GM12878 (cell line): ENCODE results near the gene RNF181. TPM values are rescaled to one million over a fixed set of nuclear protein-coding genes. Genes with fewer than 3 reads are reported as not detected.

Source experiments
- ATAC-seq: fragments of 200-7000 bp; cut with Tn5 transposase; 3 replicates; pipeline ENCODE4 v1.9.1; 2020; ENCODE audit warnings: mild to moderate bottlenecking, moderate library complexity
- BruUV-seq: library from RNA; stranded (reverse); fragments of 400-500 nt; replicated peaks from 2 replicates; lab custom pipeline; 2021; lab: Mats Ljungman, UMichigan
- CTCF ChIA-PET: fragments of 300-600 bp; sonication (Branson Sonifier 250); formaldehyde crosslinking; extraction: SDS; loops from one replicate; lab custom pipeline; 2021; ENCODE audit warnings: inconsistent platforms; lab: Yijun Ruan, JAX
- POLR2A ChIA-PET: fragments of 350-600 bp; formaldehyde crosslinking; extraction: SDS; loops from one replicate; lab custom pipeline; 2021; ENCODE audit warnings: inconsistent platforms; lab: Charles Lee
- RAD21 ChIA-PET: fragments of 300-600 bp; sonication (Branson Sonifier 250); formaldehyde crosslinking; loops from one replicate; lab custom pipeline; 2023; ENCODE audit warnings: antibody characterized with exemption; ENCODE audit not compliant: unreplicated experiment; lab: Charles Lee
- SMC1A ChIA-PET: fragments of 300-600 bp; sonication (Branson Sonifier 250); formaldehyde crosslinking; loops from one replicate; lab custom pipeline; 2023; ENCODE audit not compliant: unreplicated experiment, uncharacterized antibody; lab: Charles Lee
- DNase-seq: peaks from one replicate; pipeline ENCODE4 v3.0.0-alpha.2; 2011; ENCODE audit warnings: low read depth, low spot score
- FAIRE-seq: peaks from 3 replicates; lab custom pipeline; 2011; peaks lifted over from hg19 to GRCh38; lab: Jason Lieb, UNC
- H2AFZ ChIP-seq: 2 replicates; pipeline ENCODE4 v1.6.0; 2011; ENCODE audit warnings: low read depth, low read length, control low read depth; ENCODE audit not compliant: control insufficient read depth
- H3K27ac ChIP-seq: 2 replicates; pipeline ENCODE4 v1.5.1; 2011; ENCODE audit warnings: control low read depth; ENCODE audit not compliant: control insufficient read depth, insufficient read depth
- H3K27me3 ChIP-seq, 2 experiments: replicated peaks in 1 of 2; 2 replicates each; pipeline versions ENCODE4 v1.6.0 to v1.6.1; 2011; ENCODE audit warnings: low read length in 1 of 2; ENCODE audit not compliant: control insufficient read depth in 2 of 2, insufficient read depth in 2 of 2
- H3K36me3 ChIP-seq, 2 experiments: 2 replicates each; pipeline ENCODE4 v1.5.1; 2011; ENCODE audit warnings: low read length in 1 of 2; ENCODE audit not compliant: control insufficient read depth in 2 of 2, insufficient read depth in 2 of 2
- H3K4me1 ChIP-seq: 2 replicates; pipeline ENCODE4 v1.6.1; 2011; ENCODE audit warnings: mild to moderate bottlenecking, low read length, moderate library complexity, mixed read lengths; ENCODE audit not compliant: control insufficient read depth, insufficient read depth
- H3K4me2 ChIP-seq: 2 replicates; pipeline ENCODE4 v1.6.0; 2011; ENCODE audit warnings: control low read depth; ENCODE audit not compliant: control insufficient read depth, insufficient read depth
- H3K4me3 ChIP-seq: fragments of 200-600 bp; sonication (generic); 2 replicates; pipeline ENCODE4 v1.5.1; 2016
- H3K79me2 ChIP-seq: 2 replicates; pipeline ENCODE4 v1.6.0; 2011; ENCODE audit warnings: low read length; ENCODE audit not compliant: control insufficient read depth, insufficient read depth
- H3K9ac ChIP-seq: 2 replicates; pipeline ENCODE4 v1.8.0; 2011; ENCODE audit warnings: low read length, control low read depth, mixed read lengths; ENCODE audit not compliant: control insufficient read depth, insufficient read depth
- H3K9me3 ChIP-seq: replicated peaks from 3 replicates; pipeline ENCODE4 v1.5.1; 2011; ENCODE audit warnings: mild to moderate bottlenecking, low read length; ENCODE audit not compliant: control insufficient read depth, insufficient read depth
- H4K20me1 ChIP-seq: 2 replicates; pipeline ENCODE4 v1.6.0; 2011; ENCODE audit not compliant: control insufficient read depth, insufficient read depth
- BMI1 ChIP-seq: fragments of 450-650 bp; IDR thresholded peaks from 2 replicates; pipeline ENCODE4 v1.6.1; 2016; ENCODE audit warnings: mild to moderate bottlenecking, moderate library complexity, borderline replicate concordance
- CBFB ChIP-seq: IDR thresholded peaks from 2 replicates; pipeline ENCODE4 v1.6.1; 2016; ENCODE audit warnings: antibody characterized with exemption, low read depth
- EED ChIP-seq: sonication (generic); IDR thresholded peaks from 2 replicates; pipeline ENCODE4 v1.6.1; 2016; ENCODE audit warnings: antibody characterized with exemption, low read depth
- ETV6 ChIP-seq, 2 experiments: fragments of 450-650 bp in 1 of 2; IDR thresholded peaks in 1 of 2; conservative IDR thresholded peaks in 1 of 2; 2 replicates each; pipeline ENCODE4 v1.6.1; 2014; ENCODE audit warnings: antibody characterized with exemption in 1 of 2, borderline replicate concordance in 1 of 2, low read depth in 1 of 2, mild to moderate bottlenecking in 1 of 2, moderate library complexity in 1 of 2
- FOXK2 ChIP-seq: fragments of 450-650 bp; IDR thresholded peaks from 2 replicates; pipeline ENCODE4 v1.6.1; 2017; ENCODE audit warnings: mild to moderate bottlenecking, moderate library complexity
- IRF4 ChIP-seq: IDR thresholded peaks from 2 replicates; pipeline ENCODE4 v1.6.1; 2011; ENCODE audit warnings: low read depth, low read length
- JUNB ChIP-seq: IDR thresholded peaks from 2 replicates; pipeline ENCODE4 v1.6.1; 2016; ENCODE audit warnings: antibody characterized with exemption, mild to moderate bottlenecking
- LARP7 ChIP-seq: fragments of 450-650 bp; IDR thresholded peaks from 2 replicates; pipeline ENCODE4 v1.6.1; 2017; ENCODE audit warnings: mild to moderate bottlenecking
- MEF2B ChIP-seq: fragments of 450-650 bp; IDR thresholded peaks from 2 replicates; pipeline ENCODE4 v1.6.1; 2018; ENCODE audit warnings: mild to moderate bottlenecking, moderate library complexity; ENCODE audit not compliant: partially characterized antibody, poor library complexity, severe bottlenecking
- NFYA ChIP-seq: IDR thresholded peaks from 2 replicates; pipeline ENCODE4 v1.6.1; 2011; ENCODE audit warnings: low read depth, mild to moderate bottlenecking, low read length, improper control_type of control experiment, borderline replicate concordance
- SPI1 ChIP-seq: IDR thresholded peaks from 2 replicates; pipeline ENCODE4 v1.6.1; 2011; ENCODE audit warnings: low read depth, mild to moderate bottlenecking, low read length, moderate library complexity, borderline replicate concordance; ENCODE audit not compliant: insufficient read depth
- WGBS: methylation state at CpG from one replicate; pipeline ENCODE4 v1.1.6; 2016; ENCODE audit warnings: low lambda C conversion rate; ENCODE audit not compliant: insufficient replicate concordance, insufficient coverage; ENCODE audit errors: missing lambda C conversion rate; 5-methylcytosine and 5-hydroxymethylcytosine counted together
- in situ Hi-C: fragments of 300-500 bp; cut with MboI; formaldehyde crosslinking; loops from 9 replicates; pipeline ENCODE4 v1.14.3; 2018; ENCODE audit warnings: mixed read lengths
- intact Hi-C: fragments of 100-400 bp; cut with micrococcal nuclease; formaldehyde crosslinking; loops from one replicate; pipeline ENCODE4 v1.14.2; 2022; ENCODE audit not compliant: unreplicated experiment
- polyA plus RNA-seq, 11 experiments: library from polyadenylated mRNA; depleted of rRNA in 4 of 11; unstranded in 6 of 11; stranded (reverse) in 5 of 11; fragments of >200 nt; fragmentation: Nextera tagmentation in 4 of 11; fragmentation: Illumina TruSeq in 1 of 11; extraction: Ambion mirVana in 4 of 11; extraction: Trizol in 1 of 11; gene quantifications; 1 replicate in 1 of 11; 2 replicates in 10 of 11; pipeline versions ENCODE4 v1.2.1 to v1.2.3, GENCODE V29; 2011 to 2016; ENCODE audit warnings: inconsistent platforms in 2 of 11, missing spikeins in 2 of 11, low read depth in 1 of 11
- total RNA-seq, 4 experiments: library from RNA; depleted of rRNA in 3 of 4; stranded (reverse); fragments of >200 nt in 3 of 4; fragmentation: Illumina TruSeq in 1 of 4; extraction: Trizol in 1 of 4; gene quantifications; 2 replicates each; pipeline versions ENCODE4 v1.2.1 to v1.2.3, GENCODE V29; 2013 to 2021
- TF ChIP-seq, protein P1 (sequence below): fragments of 450-650 bp; IDR thresholded peaks from 2 replicates; pipeline ENCODE4 v1.6.1; 2016; ENCODE audit warnings: mild to moderate bottlenecking

Gene RNF181
- total and polyA plus RNA-seq, 10 of the 15 experiments (the other 5 are each of a cell fraction or from before 2014, with no cell fraction given), result 101 to 409 (median 213) TPM

DNA sequence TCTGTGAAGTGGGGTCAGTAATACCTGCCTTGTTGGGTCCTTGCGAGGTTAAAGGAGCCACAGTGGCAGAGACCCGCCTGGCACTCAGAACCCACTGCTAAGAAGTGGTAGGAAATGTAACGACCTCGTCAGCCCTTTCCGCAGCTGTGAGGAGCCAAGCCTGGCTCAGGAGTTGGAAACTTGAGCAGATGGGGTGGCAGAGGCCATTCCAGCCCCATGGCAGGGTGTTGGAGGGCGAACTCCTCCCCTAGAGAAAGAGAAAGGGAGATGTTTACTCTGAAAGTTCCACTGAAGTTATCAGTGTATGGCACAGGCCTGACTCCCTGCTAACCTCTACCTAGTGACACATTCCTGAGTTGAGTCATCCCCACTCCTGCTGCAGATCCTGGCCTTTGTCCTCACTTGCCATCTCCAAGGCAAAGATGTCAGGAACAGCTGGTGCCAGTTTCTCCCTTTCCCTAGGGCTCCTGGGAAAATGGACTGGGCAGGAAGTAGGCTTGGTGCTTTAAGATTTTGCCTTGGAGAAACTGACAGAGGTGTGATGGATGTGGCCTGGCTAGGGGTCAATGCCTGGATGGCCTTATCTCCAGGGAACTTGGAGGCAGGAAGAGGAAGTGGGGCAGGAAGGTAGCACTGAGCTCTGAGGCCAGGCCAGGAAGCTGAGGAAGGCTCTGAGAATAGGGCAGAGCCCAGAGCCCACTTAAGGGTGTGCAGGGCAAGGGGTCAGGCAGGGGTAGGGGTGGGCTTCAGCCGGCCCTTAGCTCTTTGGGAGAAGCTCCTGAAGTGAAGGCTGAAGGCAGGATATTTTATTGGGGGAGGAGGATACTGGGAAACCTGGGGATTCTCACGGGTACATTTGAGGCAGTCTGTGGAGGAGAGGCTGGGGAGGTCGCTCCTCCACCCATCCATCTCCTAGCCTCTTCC is 10.4 kb upstream of the RNF181 start:
- CTCF ChIA-PET, result no interaction called here
- Histone ChIP-seq H3K79me2 (peaks cover 2% of the 10 kb centered on the region), H3K9ac (peak overlapping the region; percentile 56), H3K4me3 (peak overlapping the region; percentile 72), H3K4me1 (peaks cover 21% of the 10 kb centered on the region), H3K4me2 (peak overlapping the region; percentile 97), H3K9me3 (no peaks in the 10 kb centered on the region), H4K20me1 (no peaks in the 10 kb centered on the region), H2AFZ (peak overlapping the region; percentile 11), H3K36me3 (peaks cover 0 to 6% of the 10 kb centered on the region in 2 experiments; a peak in 2 of 4 replicates), H3K27me3 (no peaks in the 10 kb centered on the region), H3K27ac (peak overlapping the region; percentile 64)
- intact Hi-C loops, result no loop called here
- 24% methylated on average over 9 of the region's 9 CpGs for WGBS
- RAD21 ChIA-PET, result no interaction called here
- POLR2A ChIA-PET, result interaction anchor here (0.5 to 1.2 kb wide), 3 partner anchors 10 to 1163 kb away, joined by 3 to 5 read pairs (median 4); partner anchors contain the start of gene RNF181
- DNase-seq, result no peak
- TF ChIP-seq NFYA, result no peak
- TF ChIP-seq IRF4, result peak; percentile 76
- TF ChIP-seq MEF2B, result no peak
- TF ChIP-seq, protein P1, sequence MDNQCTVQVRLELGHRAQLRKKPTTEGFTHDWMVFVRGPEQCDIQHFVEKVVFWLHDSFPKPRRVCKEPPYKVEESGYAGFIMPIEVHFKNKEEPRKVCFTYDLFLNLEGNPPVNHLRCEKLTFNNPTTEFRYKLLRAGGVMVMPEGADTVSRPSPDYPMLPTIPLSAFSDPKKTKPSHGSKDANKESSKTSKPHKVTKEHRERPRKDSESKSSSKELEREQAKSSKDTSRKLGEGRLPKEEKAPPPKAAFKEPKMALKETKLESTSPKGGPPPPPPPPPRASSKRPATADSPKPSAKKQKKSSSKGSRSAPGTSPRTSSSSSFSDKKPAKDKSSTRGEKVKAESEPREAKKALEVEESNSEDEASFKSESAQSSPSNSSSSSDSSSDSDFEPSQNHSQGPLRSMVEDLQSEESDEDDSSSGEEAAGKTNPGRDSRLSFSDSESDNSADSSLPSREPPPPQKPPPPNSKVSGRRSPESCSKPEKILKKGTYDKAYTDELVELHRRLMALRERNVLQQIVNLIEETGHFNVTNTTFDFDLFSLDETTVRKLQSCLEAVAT, result 0 out of 2 replicates have a peak, but pooled peaks have one; percentile 11
- no peak for TF ChIP-seq BMI1
- TF ChIP-seq SPI1, result peak; percentile 53
- peak; percentile 71 for TF ChIP-seq EED
- TF ChIP-seq ETV6 (conservative IDR thresholded peaks at IDR 0.05 in 1 of 2, IDR thresholded peaks at IDR 0.05 in 1 of 2; ENCODE audit: borderline replicate concordance in 1 of 2, low read depth in 1 of 2), result peak in 1 of 2 experiments; percentile 46; a peak in 2 of 4 replicates
- TF ChIP-seq CBFB, result no peak
- TF ChIP-seq JUNB, result peak; percentile 35; the same call in 1 of the 2 replicates
- TF ChIP-seq FOXK2, result peak; percentile 7; the same call in 1 of the 2 replicates
- TF ChIP-seq LARP7, result no peak
- FAIRE-seq, result peak; percentile 31
- BruUV-seq, result no TSS peak
- peak; percentile 49 for ATAC-seq
- SMC1A ChIA-PET, result no interaction called here
- in situ Hi-C loops, result no loop called here
